ENCODE data around the gene PRELID1. TPM values are rescaled to one million over a fixed set of nuclear protein-coding genes. Genes with fewer than 3 reads are reported as not detected.

PRELID1 gene
- total and polyA plus RNA-seq, 8 donors, result 77.8 to 153 (median 120) TPM

DNA sequence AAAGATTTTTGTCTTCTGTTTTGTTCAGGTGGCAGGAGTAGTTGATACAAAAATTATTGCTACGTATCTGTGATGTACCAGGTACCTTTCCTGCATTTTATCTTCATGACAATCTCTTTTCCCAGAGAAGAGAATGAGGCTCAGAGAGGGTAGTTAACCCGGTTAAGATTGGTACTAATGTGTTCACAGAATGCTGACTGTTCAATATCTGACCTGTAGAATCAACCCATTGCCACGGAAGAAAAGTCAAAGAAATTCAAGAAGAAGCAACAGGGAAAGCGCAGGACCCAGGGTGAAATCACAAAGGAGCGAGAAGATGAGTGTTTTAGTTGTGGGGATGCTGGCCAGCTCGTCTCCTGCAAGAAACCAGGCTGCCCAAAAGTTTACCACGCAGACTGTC, 11.9 kb upstream of the PRELID1 start:
- intact Hi-C loops (cut with DNase I), result loop anchor here in 1 of 3 donors (10.0 kb wide), 1 partner anchor 157 kb away; the partner anchor contains the start of gene NSD1
- no peak for FAIRE-seq
- DNase-seq, result no peak
- peaks cover 0 to 58% (median 15%) of the 10 kb centered on the region in 3 donors for H3K36me3 ChIP-seq
- H3K4me3 ChIP-seq, result no peak overlapping the region
- TF ChIP-seq, protein P1, sequence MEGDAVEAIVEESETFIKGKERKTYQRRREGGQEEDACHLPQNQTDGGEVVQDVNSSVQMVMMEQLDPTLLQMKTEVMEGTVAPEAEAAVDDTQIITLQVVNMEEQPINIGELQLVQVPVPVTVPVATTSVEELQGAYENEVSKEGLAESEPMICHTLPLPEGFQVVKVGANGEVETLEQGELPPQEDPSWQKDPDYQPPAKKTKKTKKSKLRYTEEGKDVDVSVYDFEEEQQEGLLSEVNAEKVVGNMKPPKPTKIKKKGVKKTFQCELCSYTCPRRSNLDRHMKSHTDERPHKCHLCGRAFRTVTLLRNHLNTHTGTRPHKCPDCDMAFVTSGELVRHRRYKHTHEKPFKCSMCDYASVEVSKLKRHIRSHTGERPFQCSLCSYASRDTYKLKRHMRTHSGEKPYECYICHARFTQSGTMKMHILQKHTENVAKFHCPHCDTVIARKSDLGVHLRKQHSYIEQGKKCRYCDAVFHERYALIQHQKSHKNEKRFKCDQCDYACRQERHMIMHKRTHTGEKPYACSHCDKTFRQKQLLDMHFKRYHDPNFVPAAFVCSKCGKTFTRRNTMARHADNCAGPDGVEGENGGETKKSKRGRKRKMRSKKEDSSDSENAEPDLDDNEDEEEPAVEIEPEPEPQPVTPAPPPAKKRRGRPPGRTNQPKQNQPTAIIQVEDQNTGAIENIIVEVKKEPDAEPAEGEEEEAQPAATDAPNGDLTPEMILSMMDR (IDR thresholded peaks at IDR 0.05), result no peak
- no peak overlapping the region for H3K27ac ChIP-seq
- ATAC-seq, result no peak
- H3K27me3 ChIP-seq, result no peaks in the 10 kb centered on the region
- H3K4me1 ChIP-seq, result peaks cover 0 to 5% (median 0%) of the 10 kb centered on the region in 3 donors
- no peaks in the 10 kb centered on the region for H3K9me3 ChIP-seq
- 95 to 96% methylated on average over 7 of the region's 7 CpGs for WGBS, 2 donors

GRCh38 chr5:177293819-177294581, 9.6 kb upstream of the PRELID1 start:
- WGBS, 2 donors, result 93 to 94% methylated on average over 12 of the region's 12 CpGs
- ATAC-seq (no peak), FAIRE-seq (no peak), DNase-seq (no peak)
- no peak overlapping the region for H3K27ac ChIP-seq
- intact Hi-C loops (cut with DNase I), result loop anchor here in 1 of 3 donors (10.0 kb wide), 1 partner anchor 159 kb away; the partner anchor contains the start of gene NSD1
- H3K27me3 ChIP-seq, result no peaks in the 10 kb centered on the region
- H3K36me3 ChIP-seq, result peaks cover 0 to 52% (median 15%) of the 10 kb centered on the region in 3 donors
- peaks cover 0 to 7% (median 0%) of the 10 kb centered on the region in 3 donors for H3K4me1 ChIP-seq
- TF ChIP-seq, protein P1 (IDR thresholded peaks at IDR 0.05), result no peak
- no peak overlapping the region for H3K4me3 ChIP-seq
- H3K9me3 ChIP-seq, result no peaks in the 10 kb centered on the region

GRCh38 chr5:177294632-177295031, 9.0 kb upstream of the PRELID1 start:
- WGBS, 2 donors, result 92 to 98% methylated on average over 3 of the region's 3 CpGs
- H3K27ac ChIP-seq, result no peak overlapping the region

GRCh38 chr5:177295924-177296323, 7.7 kb upstream of the PRELID1 start:
- no peak for DNase-seq
- ATAC-seq, result no peak

More at GRCh38 chr5:177294632-177295031, 9.0 kb upstream of the PRELID1 start:
- TF ChIP-seq, protein P1 (IDR thresholded peaks at IDR 0.05), result no peak
- DNase-seq, result no peak
- intact Hi-C loops (cut with DNase I), result loop anchor here in 1 of 3 donors (10.0 kb wide), 1 partner anchor 160 kb away; the partner anchor contains the start of gene NSD1
- ATAC-seq, result no peak
- H3K27me3 ChIP-seq, result no peaks in the 10 kb centered on the region
- H3K9me3 ChIP-seq, result no peaks in the 10 kb centered on the region
- H3K36me3 ChIP-seq, result peaks cover 0 to 52% (median 15%) of the 10 kb centered on the region in 3 donors
- FAIRE-seq, result no peak
- peaks cover 0 to 9% (median 0%) of the 10 kb centered on the region in 3 donors for H3K4me1 ChIP-seq
- no peak overlapping the region for H3K4me3 ChIP-seq

More at GRCh38 chr5:177295924-177296323, 7.7 kb upstream of the PRELID1 start:
- Histone ChIP-seq H3K27ac (peak overlapping the region in 1 of 4 donors; percentile 34), H3K4me1 (peaks cover 8 to 20% (median 8%) of the 10 kb centered on the region in 3 donors), H3K9me3 (no peaks in the 10 kb centered on the region), H3K36me3 (peaks cover 0 to 43% (median 15%) of the 10 kb centered on the region in 3 donors), H3K4me3 (no peak overlapping the region), H3K27me3 (no peaks in the 10 kb centered on the region)
- intact Hi-C loops (cut with DNase I), result loop anchor here in 1 of 3 donors (10.0 kb wide), 1 partner anchor 161 kb away; the partner anchor contains the start of gene NSD1
- 89 to 92% methylated on average over 9 of the region's 9 CpGs for WGBS, 2 donors
- TF ChIP-seq, protein P1 (IDR thresholded peaks at IDR 0.05), result no peak
- FAIRE-seq, result no peak

All from pancreas (tissue), 10 donors.